ENCODE data around the gene FCRLB. TPM values are rescaled to one million over a fixed set of nuclear protein-coding genes. Genes with fewer than 3 reads are reported as not detected.

The FCRLB gene
- total and polyA plus RNA-seq, 2 of the 13 experiments (the other 11 are each of a cell fraction or from before 2014, with no cell fraction given) = 0.08 to 0.11 TPM

DNA sequence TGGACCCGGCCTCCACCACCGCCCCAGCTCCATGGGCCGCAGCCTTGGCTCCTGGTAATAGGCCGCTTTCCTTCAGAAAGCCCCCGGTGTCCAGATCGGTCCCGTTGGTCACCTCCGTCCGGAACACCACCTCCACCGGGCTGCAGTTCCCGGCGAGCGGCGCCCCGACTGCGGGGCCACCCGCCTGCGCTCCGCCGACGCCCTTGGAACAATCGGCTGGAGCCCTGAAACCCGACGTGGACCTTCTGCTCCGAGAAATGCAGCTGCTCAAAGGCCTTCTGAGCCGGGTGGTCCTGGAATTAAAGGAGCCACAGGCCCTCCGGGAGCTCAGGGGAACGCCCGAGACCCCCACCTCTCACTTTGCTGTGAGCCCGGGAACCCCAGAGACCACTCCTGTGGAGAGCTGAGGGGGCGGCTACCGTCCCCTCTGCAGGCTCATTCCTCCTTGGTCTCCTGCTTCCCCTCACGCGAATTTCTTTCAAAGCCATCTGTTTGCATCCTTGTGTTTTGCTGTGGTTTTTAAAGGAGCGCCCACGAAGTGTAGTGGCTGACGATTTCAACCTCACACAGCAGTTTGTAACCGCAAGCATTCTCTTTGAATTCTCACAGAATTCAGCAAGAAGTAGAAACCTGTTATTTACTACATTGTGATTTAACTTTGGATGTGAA lies 6.0 kb downstream of the FCRLB start (continued):
- TF ChIP-seq, protein P1, sequence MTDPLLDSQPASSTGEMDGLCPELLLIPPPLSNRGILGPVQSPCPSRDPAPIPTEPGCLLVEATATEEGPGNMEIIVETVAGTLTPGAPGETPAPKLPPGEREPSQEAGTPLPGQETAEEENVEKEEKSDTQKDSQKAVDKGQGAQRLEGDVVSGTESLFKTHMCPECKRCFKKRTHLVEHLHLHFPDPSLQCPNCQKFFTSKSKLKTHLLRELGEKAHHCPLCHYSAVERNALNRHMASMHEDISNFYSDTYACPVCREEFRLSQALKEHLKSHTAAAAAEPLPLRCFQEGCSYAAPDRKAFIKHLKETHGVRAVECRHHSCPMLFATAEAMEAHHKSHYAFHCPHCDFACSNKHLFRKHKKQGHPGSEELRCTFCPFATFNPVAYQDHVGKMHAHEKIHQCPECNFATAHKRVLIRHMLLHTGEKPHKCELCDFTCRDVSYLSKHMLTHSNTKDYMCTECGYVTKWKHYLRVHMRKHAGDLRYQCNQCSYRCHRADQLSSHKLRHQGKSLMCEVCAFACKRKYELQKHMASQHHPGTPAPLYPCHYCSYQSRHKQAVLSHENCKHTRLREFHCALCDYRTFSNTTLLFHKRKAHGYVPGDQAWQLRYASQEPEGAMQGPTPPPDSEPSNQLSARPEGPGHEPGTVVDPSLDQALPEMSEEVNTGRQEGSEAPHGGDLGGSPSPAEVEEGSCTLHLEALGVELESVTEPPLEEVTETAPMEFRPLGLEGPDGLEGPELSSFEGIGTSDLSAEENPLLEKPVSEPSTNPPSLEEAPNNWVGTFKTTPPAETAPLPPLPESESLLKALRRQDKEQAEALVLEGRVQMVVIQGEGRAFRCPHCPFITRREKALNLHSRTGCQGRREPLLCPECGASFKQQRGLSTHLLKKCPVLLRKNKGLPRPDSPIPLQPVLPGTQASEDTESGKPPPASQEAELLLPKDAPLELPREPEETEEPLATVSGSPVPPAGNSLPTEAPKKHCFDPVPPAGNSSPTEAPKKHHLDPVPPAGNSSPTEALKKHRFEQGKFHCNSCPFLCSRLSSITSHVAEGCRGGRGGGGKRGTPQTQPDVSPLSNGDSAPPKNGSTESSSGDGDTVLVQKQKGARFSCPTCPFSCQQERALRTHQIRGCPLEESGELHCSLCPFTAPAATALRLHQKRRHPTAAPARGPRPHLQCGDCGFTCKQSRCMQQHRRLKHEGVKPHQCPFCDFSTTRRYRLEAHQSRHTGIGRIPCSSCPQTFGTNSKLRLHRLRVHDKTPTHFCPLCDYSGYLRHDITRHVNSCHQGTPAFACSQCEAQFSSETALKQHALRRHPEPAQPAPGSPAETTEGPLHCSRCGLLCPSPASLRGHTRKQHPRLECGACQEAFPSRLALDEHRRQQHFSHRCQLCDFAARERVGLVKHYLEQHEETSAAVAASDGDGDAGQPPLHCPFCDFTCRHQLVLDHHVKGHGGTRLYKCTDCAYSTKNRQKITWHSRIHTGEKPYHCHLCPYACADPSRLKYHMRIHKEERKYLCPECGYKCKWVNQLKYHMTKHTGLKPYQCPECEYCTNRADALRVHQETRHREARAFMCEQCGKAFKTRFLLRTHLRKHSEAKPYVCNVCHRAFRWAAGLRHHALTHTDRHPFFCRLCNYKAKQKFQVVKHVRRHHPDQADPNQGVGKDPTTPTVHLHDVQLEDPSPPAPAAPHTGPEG (CRISPR knock-in tag; IDR thresholded peaks at IDR 0.05) = no peak
- TF ChIP-seq ZFP62 (CRISPR knock-in tag; IDR thresholded peaks at IDR 0.05) = no peak

DNA sequence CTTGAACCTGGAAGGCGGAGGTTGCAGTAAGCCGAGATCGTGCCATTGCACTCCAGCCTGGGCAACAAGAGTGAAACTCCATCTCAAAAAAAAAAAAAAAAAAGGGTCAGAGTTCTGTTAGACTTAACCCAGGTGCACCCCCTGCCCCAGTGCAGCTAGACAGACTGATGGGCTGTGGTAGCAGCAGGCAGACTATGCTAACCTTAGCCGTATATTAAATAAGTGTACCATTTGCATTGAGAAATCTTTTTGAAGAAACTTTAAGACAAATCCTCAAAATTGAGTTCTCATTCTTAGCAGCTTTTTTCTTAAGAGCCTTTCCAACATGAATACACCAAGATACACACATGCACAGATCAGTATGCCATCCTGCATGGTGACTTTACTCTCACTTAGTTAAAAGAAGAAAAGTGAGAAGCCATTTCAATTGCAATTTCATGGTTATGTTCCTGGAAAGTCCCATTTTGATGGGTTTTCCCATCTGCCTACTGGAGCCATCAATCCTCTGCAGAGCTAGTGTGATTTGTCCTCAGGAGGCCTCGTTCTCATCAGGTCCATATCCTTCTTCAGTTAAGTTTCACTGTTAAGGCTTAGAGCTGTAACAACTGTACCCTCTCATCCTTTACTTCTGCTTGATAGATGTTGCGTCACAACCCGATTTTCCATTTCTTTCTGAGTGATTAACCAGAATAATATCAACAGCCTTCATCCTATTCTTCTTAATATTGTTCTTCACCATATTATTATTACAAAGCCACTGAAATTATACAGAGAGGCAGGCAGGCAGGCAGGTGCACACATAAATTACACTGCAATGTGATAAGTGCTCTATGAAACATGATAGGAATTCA lies 7.3 kb downstream of the FCRLB start:
- no peak overlapping the region for H2AFZ ChIP-seq (ENCODE audit: low read length)
- H3K27me3 ChIP-seq (ENCODE audit: control insufficient read depth in 1 of 2, insufficient read depth in 2 of 2, low read length in 2 of 2) = peaks cover 0 to 49% of the 10 kb centered on the region in 2 experiments; a peak in 3 of 5 replicates
- no peaks in the 10 kb centered on the region for H3K79me2 ChIP-seq (ENCODE audit: insufficient read depth, low read length)
- POLR2A ChIA-PET = no interaction called here
- in situ Hi-C loops (cut with HindIII; ENCODE audit: extremely low pct_ligation_motif_present, low pct_unique_long_range_greater_than_20kb) = no loop called here
- no peak for DNase-seq (ENCODE audit: low spot score)
- H3K9me3 ChIP-seq (ENCODE audit: low read length) = no peaks in the 10 kb centered on the region
- peaks cover 19% of the 10 kb centered on the region for H3K4me1 ChIP-seq (ENCODE audit: insufficient read depth, low read length)
- no peak for ATAC-seq
- BruUV-seq (replicated peaks) = no TSS peak
- no peak overlapping the region for H3K4me3 ChIP-seq (replicated peaks in 1 of 3; ENCODE audit: insufficient read depth in 1 of 3, low read depth in 2 of 3, low read length in 3 of 3)
- peak overlapping the region; percentile 69; the same call in 1 of the 2 replicates for H3K4me2 ChIP-seq (ENCODE audit: low read depth, low read length)
- H3K36me3 ChIP-seq (replicated peaks in 1 of 2; ENCODE audit: control insufficient read depth in 1 of 2, insufficient read depth in 2 of 2, low read length in 2 of 2) = no peaks in the 10 kb centered on the region
- WGBS (ENCODE audit: low lambda C conversion rate) = 20% methylated on average over 7 of the region's 7 CpGs
- H3K9ac ChIP-seq (ENCODE audit: insufficient read depth, low read depth, low read length) = no peak overlapping the region
- FAIRE-seq = no peak
- TF ChIP-seq CREB1 (IDR thresholded peaks at IDR 0.05) (peak; percentile 46), CREB1 (CRISPR knock-in tag; IDR thresholded peaks at IDR 0.05) (no peak)
- TF ChIP-seq, protein P2, sequence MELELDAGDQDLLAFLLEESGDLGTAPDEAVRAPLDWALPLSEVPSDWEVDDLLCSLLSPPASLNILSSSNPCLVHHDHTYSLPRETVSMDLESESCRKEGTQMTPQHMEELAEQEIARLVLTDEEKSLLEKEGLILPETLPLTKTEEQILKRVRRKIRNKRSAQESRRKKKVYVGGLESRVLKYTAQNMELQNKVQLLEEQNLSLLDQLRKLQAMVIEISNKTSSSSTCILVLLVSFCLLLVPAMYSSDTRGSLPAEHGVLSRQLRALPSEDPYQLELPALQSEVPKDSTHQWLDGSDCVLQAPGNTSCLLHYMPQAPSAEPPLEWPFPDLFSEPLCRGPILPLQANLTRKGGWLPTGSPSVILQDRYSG (CRISPR knock-in tag; IDR thresholded peaks at IDR 0.05) = no peak
- intact Hi-C loops (cut with micrococcal nuclease; ENCODE audit: unreplicated experiment) = no loop called here
- CTCF ChIA-PET (ENCODE audit: low intra/inter-chr PET ratio, low total read pairs) = no interaction called here
- no peak overlapping the region for H3K27ac ChIP-seq (ENCODE audit: extremely low read length, insufficient read depth, low read length)
- no peaks in the 10 kb centered on the region for H4K20me1 ChIP-seq (ENCODE audit: insufficient read depth, low read length)

Measured in HepG2 (cell line).